ENCODE data around the gene HOXB6.

Gene HOXB6

DNA sequence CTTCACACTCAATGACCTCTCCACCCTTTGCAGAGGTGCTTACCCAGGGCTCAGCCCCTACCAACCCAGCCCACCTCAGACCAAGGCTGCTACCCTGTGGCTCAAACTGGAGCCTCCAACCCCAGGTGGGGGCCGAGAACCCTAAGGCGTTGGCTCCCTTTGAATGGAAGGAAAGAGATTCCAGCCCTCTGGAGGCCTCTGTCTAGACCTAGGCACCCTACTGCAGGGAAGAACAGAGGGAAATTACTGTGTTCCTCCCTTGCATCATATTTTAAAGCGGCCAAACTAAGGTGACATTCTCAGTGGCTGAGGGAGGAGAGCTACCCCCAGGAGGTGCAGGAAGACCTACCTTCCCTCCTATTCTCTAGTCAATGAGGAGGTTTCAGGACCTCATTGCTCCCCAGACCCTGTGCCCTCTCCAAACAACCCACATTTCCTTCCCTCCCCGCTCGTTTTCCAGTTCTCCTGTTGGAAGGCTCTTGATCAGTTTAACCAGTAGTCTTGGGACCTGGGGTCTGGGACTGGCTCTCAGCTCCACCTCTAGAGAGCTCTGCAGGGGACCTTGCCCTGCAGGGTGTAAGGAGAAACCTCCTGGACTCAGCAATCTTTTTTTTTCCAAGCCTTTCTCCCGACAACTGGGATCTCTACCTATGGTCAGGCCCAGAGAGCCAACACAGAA lies 15.8 kb upstream of the HOXB6 start:
- Histone ChIP-seq H3K27ac (ENCODE audit: extremely low read depth, low read depth, low read length) (peak overlapping the region; percentile 44), H3K9me3 (ENCODE audit: control insufficient read depth, insufficient read depth, low read depth, low read length) (no peaks in the 10 kb centered on the region), H3K4me1 (ENCODE audit: control insufficient read depth, insufficient read depth, low read length) (peaks cover 42% of the 10 kb centered on the region), H3K36me3 (ENCODE audit: control insufficient read depth in 2 of 2, insufficient read depth in 1 of 2, low read length in 2 of 2) (peaks cover 0 to 26% of the 10 kb centered on the region in 2 experiments; a peak in 1 of 3 replicates), H3K4me3 (ENCODE audit: low read depth, low read length) (no peak overlapping the region)
- ChIA-PET POLR2A (no interaction called here), CTCF (interaction anchor here (0.6 to 3.0 kb wide), 14 partner anchors 8 to 594 kb away, joined by 3 to 9 read pairs (median 4); partner anchors contain the start of gene HOXB5)
- no peak for TF ChIP-seq YY1 (tag by site-specific recombination; IDR thresholded peaks at IDR 0.05)
- TF ChIP-seq ZNF416 (tag by site-specific recombination; IDR thresholded peaks at IDR 0.05): no peak
- TF ChIP-seq KLF8 (tag by site-specific recombination; IDR thresholded peaks at IDR 0.05): no peak
- TF ChIP-seq, protein P1, sequence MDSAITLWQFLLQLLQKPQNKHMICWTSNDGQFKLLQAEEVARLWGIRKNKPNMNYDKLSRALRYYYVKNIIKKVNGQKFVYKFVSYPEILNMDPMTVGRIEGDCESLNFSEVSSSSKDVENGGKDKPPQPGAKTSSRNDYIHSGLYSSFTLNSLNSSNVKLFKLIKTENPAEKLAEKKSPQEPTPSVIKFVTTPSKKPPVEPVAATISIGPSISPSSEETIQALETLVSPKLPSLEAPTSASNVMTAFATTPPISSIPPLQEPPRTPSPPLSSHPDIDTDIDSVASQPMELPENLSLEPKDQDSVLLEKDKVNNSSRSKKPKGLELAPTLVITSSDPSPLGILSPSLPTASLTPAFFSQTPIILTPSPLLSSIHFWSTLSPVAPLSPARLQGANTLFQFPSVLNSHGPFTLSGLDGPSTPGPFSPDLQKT (IDR thresholded peaks at IDR 0.05; ENCODE audit: borderline replicate concordance, low read depth, low read length): no peak
- TF ChIP-seq ZNF266 (tag by site-specific recombination; IDR thresholded peaks at IDR 0.05; ENCODE audit: low read depth): no peak
- TF ChIP-seq ZNF2 (tag by site-specific recombination; IDR thresholded peaks at IDR 0.05): no peak
- TF ChIP-seq, protein P2, sequence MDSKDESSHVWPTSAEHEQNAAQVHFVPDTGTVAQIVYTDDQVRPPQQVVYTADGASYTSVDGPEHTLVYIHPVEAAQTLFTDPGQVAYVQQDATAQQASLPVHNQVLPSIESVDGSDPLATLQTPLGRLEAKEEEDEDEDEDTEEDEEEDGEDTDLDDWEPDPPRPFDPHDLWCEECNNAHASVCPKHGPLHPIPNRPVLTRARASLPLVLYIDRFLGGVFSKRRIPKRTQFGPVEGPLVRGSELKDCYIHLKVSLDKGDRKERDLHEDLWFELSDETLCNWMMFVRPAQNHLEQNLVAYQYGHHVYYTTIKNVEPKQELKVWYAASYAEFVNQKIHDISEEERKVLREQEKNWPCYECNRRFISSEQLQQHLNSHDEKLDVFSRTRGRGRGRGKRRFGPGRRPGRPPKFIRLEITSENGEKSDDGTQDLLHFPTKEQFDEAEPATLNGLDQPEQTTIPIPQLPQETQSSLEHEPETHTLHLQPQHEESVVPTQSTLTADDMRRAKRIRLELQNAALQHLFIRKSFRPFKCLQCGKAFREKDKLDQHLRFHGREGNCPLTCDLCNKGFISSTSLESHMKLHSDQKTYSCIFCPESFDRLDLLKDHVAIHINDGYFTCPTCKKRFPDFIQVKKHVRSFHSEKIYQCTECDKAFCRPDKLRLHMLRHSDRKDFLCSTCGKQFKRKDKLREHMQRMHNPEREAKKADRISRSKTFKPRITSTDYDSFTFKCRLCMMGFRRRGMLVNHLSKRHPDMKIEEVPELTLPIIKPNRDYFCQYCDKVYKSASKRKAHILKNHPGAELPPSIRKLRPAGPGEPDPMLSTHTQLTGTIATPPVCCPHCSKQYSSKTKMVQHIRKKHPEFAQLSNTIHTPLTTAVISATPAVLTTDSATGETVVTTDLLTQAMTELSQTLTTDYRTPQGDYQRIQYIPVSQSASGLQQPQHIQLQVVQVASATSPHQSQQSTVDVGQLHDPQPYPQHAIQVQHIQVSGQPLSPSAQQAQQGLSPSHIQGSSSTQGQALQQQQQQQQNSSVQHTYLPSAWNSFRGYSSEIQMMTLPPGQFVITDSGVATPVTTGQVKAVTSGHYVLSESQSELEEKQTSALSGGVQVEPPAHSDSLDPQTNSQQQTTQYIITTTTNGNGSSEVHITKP (tag by site-specific recombination; IDR thresholded peaks at IDR 0.05): peak; percentile 56
- no peak for TF ChIP-seq ZNF292 (tag by site-specific recombination; IDR thresholded peaks at IDR 0.05; ENCODE audit: borderline replicate concordance, low read depth)
- TF ChIP-seq ZNF747 (tag by site-specific recombination; IDR thresholded peaks at IDR 0.05): no peak
- TF ChIP-seq ZFP69B (tag by site-specific recombination; IDR thresholded peaks at IDR 0.05): peak; percentile 78; the same call in 1 of the 2 replicates
- no peak for TF ChIP-seq ZNF658 (tag by site-specific recombination; IDR thresholded peaks at IDR 0.05)
- no peak for TF ChIP-seq ZNF777 (tag by site-specific recombination; IDR thresholded peaks at IDR 0.05; ENCODE audit: borderline replicate concordance)
- TF ChIP-seq, protein P3, sequence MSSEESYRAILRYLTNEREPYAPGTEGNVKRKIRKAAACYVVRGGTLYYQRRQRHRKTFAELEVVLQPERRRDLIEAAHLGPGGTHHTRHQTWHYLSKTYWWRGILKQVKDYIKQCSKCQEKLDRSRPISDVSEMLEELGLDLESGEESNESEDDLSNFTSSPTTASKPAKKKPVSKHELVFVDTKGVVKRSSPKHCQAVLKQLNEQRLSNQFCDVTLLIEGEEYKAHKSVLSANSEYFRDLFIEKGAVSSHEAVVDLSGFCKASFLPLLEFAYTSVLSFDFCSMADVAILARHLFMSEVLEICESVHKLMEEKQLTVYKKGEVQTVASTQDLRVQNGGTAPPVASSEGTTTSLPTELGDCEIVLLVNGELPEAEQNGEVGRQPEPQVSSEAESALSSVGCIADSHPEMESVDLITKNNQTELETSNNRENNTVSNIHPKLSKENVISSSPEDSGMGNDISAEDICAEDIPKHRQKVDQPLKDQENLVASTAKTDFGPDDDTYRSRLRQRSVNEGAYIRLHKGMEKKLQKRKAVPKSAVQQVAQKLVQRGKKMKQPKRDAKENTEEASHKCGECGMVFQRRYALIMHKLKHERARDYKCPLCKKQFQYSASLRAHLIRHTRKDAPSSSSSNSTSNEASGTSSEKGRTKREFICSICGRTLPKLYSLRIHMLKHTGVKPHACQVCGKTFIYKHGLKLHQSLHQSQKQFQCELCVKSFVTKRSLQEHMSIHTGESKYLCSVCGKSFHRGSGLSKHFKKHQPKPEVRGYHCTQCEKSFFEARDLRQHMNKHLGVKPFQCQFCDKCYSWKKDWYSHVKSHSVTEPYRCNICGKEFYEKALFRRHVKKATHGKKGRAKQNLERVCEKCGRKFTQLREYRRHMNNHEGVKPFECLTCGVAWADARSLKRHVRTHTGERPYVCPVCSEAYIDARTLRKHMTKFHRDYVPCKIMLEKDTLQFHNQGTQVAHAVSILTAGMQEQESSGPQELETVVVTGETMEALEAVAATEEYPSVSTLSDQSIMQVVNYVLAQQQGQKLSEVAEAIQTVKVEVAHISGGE (tag by site-specific recombination; conservative IDR thresholded peaks at IDR 0.05; ENCODE audit: low read depth): no peak
- TF ChIP-seq ZNF596 (tag by site-specific recombination; IDR thresholded peaks at IDR 0.05): no peak
- no peak for TF ChIP-seq ZNF223 (tag by site-specific recombination; IDR thresholded peaks at IDR 0.05)
- TF ChIP-seq ZNF529 (tag by site-specific recombination; IDR thresholded peaks at IDR 0.05; ENCODE audit: insufficient replicate concordance): no peak
- TF ChIP-seq ZBTB8A (tag by site-specific recombination; IDR thresholded peaks at IDR 0.05): no peak
- TF ChIP-seq ZNF398 (tag by site-specific recombination; IDR thresholded peaks at IDR 0.05): no peak; the same call in 1 of the 2 replicates
- no peak for TF ChIP-seq ZBTB1 (tag by site-specific recombination; IDR thresholded peaks at IDR 0.05)
- no peak for TF ChIP-seq ZNF514 (tag by site-specific recombination; IDR thresholded peaks at IDR 0.05)
- TF ChIP-seq ZBTB7A (tag by site-specific recombination; IDR thresholded peaks at IDR 0.05; ENCODE audit: low read depth): no peak
- no peak for TF ChIP-seq ZFP41 (tag by site-specific recombination; IDR thresholded peaks at IDR 0.05; ENCODE audit: borderline replicate concordance)
- TF ChIP-seq SETDB1 (IDR thresholded peaks at IDR 0.05; ENCODE audit: insufficient read length, low read length): no peak
- TF ChIP-seq REST (tag by site-specific recombination; IDR thresholded peaks at IDR 0.05): no peak
